ENCODE results near the gene TSNAX. TPM values are rescaled to one million over a fixed set of nuclear protein-coding genes. Genes with fewer than 3 reads are reported as not detected.

The TSNAX gene
- total and polyA plus RNA-seq, 7 donors = 17.7 to 37.5 (median 29.3) TPM

- DNase-seq = no peak
- no peak overlapping the region for H3K4me3 ChIP-seq
- no peaks in the 10 kb centered on the region for H3K9me3 ChIP-seq
- H3K27me3 ChIP-seq = no peaks in the 10 kb centered on the region
- intact Hi-C loops (cut with DNase I) = no loop called here
- H3K36me3 ChIP-seq = peaks cover 0 to 47% (median 4%) of the 10 kb centered on the region in 4 donors
- TF ChIP-seq EP300 (IDR thresholded peaks at IDR 0.05) = no peak
- TF ChIP-seq CTCF (IDR thresholded peaks at IDR 0.05) = no peak
- no peak for TF ChIP-seq POLR2AphosphoS5 (IDR thresholded peaks at IDR 0.05)
- no peak for TF ChIP-seq POLR2A (IDR thresholded peaks at IDR 0.05)
- H3K27ac ChIP-seq = no peak overlapping the region
- H3K4me1 ChIP-seq = peaks cover 0 to 14% (median 10%) of the 10 kb centered on the region in 4 donors
- 82 to 85% methylated on average over 4 of the region's 4 CpGs for WGBS, 2 donors
Measured at GRCh38 chr1:231544943-231545592, 16.6 kb downstream of the TSNAX start.

GRCh38 chr1:231546693-231547092 lies 18.2 kb downstream of the TSNAX start:
- no peak for TF ChIP-seq POLR2A (IDR thresholded peaks at IDR 0.05)
- TF ChIP-seq EP300 (IDR thresholded peaks at IDR 0.05) = no peak
- TF ChIP-seq CTCF (IDR thresholded peaks at IDR 0.05) = no peak
- H3K4me3 ChIP-seq = no peak overlapping the region
- no peaks in the 10 kb centered on the region for H3K27me3 ChIP-seq
- H3K9me3 ChIP-seq = no peaks in the 10 kb centered on the region
- 93 to 96% methylated on average over 4 of the region's 4 CpGs for WGBS, 2 donors
- no peak for DNase-seq
- intact Hi-C loops (cut with DNase I) = no loop called here
- peaks cover 0 to 34% (median 4%) of the 10 kb centered on the region in 4 donors for H3K36me3 ChIP-seq
- H3K27ac ChIP-seq = no peak overlapping the region
- peaks cover 0 to 19% (median 12%) of the 10 kb centered on the region in 4 donors for H3K4me1 ChIP-seq

GRCh38 chr1:231549733-231550447 lies 21.4 kb downstream of the TSNAX start:
- Histone ChIP-seq H3K9me3 (no peaks in the 10 kb centered on the region), H3K4me3 (no peak overlapping the region), H3K27me3 (no peaks in the 10 kb centered on the region), H3K4me1 (peaks cover 0 to 23% (median 12%) of the 10 kb centered on the region in 4 donors), H3K36me3 (peaks cover 0 to 3% (median 0%) of the 10 kb centered on the region in 4 donors), H3K27ac (no peak overlapping the region)
- TF ChIP-seq CTCF (IDR thresholded peaks at IDR 0.05) = no peak
- no peak for TF ChIP-seq EP300 (IDR thresholded peaks at IDR 0.05)
- TF ChIP-seq POLR2AphosphoS5 (IDR thresholded peaks at IDR 0.05) = no peak
- no peak for TF ChIP-seq POLR2A (IDR thresholded peaks at IDR 0.05)
- no peak for DNase-seq
- 83 to 89% methylated on average over 4 of the region's 4 CpGs for WGBS, 2 donors
- intact Hi-C loops (cut with DNase I) = no loop called here

GRCh38 chr1:231550448-231550781 lies 21.9 kb downstream of the TSNAX start:
- H3K4me3 ChIP-seq = no peak overlapping the region
- H3K27ac ChIP-seq = no peak overlapping the region
- DNase-seq = no peak
- H3K36me3 ChIP-seq = peaks cover 0 to 3% (median 0%) of the 10 kb centered on the region in 4 donors
- TF ChIP-seq POLR2A (IDR thresholded peaks at IDR 0.05) (no peak), CTCF (IDR thresholded peaks at IDR 0.05) (peak in 3 of 4 experiments; percentile 8 to 30 (median 14))
- H3K9me3 ChIP-seq = no peaks in the 10 kb centered on the region
- H3K4me1 ChIP-seq = peaks cover 0 to 23% (median 12%) of the 10 kb centered on the region in 4 donors
- H3K27me3 ChIP-seq = no peaks in the 10 kb centered on the region
- intact Hi-C loops (cut with DNase I) = no loop called here
- WGBS, 2 donors = 49 to 57% methylated on average over 2 of the region's 2 CpGs

Data from sigmoid colon (tissue), 7 donors.